Endothelial cell (in vitro differentiated cells): ENCODE data around the gene TMEM135. TPM values are rescaled to one million over a fixed set of nuclear protein-coding genes. Genes with fewer than 3 reads are reported as not detected.
A peak's percentile ranks its signal among the peaks of the same experiment; 100 is the strongest.

Experiments used
- DNase-seq: peaks from one replicate; pipeline ENCODE4 v3.0.0; 2021; ENCODE audit warnings: low spot score
- H3K27ac Mint-ChIP-seq: one replicate; pipeline ENCODE4 v1.8.0; 2021; ENCODE audit warnings: mixed read lengths, inconsistent platforms; ENCODE audit not compliant: unreplicated experiment
- H3K27me3 Mint-ChIP-seq: one replicate; pipeline ENCODE4 v1.8.0; 2021; ENCODE audit warnings: mild to moderate bottlenecking, moderate library complexity, mixed read lengths, inconsistent platforms; ENCODE audit not compliant: unreplicated experiment
- H3K36me3 Mint-ChIP-seq: one replicate; pipeline ENCODE4 v1.8.0; 2021; ENCODE audit warnings: mild to moderate bottlenecking, low read depth, mixed read lengths, inconsistent platforms; ENCODE audit not compliant: unreplicated experiment
- H3K4me1 Mint-ChIP-seq: one replicate; pipeline ENCODE4 v1.8.0; 2021; ENCODE audit warnings: mild to moderate bottlenecking, mixed read lengths, inconsistent platforms; ENCODE audit not compliant: unreplicated experiment
- H3K4me3 Mint-ChIP-seq: one replicate; pipeline ENCODE4 v1.8.0; 2021; ENCODE audit warnings: mild to moderate bottlenecking, mixed read lengths, inconsistent platforms; ENCODE audit not compliant: unreplicated experiment
- H3K9me3 Mint-ChIP-seq: one replicate; pipeline ENCODE4 v1.8.0; 2021; ENCODE audit warnings: mixed read lengths, inconsistent platforms; ENCODE audit not compliant: unreplicated experiment
- total RNA-seq: library from RNA; stranded (reverse); fragmentation: NEBNext Ultra II Directional; extraction: Animal tissue kit (Norgen Biotek cat#: 25700); gene quantifications from one replicate; pipeline ENCODE4 v1.2.1, GENCODE V29; 2021; ENCODE audit not compliant: unreplicated experiment
- TF ChIP-seq, protein P1 (sequence below): fragments of 200-600 bp; sonication (generic); IDR thresholded peaks from one replicate; pipeline ENCODE4 v1.5.0; 2021; ENCODE audit warnings: antibody characterized with exemption; ENCODE audit not compliant: unreplicated experiment

The TMEM135 gene
- total RNA-seq, 1 donor from 2014 or later: 49.7 TPM

DNA sequence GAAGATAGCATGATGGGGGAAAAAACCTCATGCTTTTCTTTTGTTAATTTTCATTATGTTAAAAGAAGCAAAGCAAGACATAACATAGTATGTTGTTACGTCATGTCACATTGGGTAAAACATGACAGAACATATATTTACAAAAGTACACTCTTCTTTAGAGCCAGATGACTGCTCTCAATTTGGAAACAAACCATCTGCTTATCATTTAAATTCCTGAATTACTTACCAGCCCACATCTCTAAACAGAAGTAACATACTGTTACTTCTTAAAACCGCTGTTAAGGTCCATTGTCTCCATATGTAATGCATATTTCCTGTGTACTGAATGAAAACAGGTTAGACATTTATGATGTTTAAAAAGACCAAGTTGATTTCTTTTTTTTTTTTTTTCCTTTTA, 100.0 kb downstream of the TMEM135 start:
- Mint-ChIP-seq H3K4me1 (peaks cover 8% of the 10 kb centered on the region), H3K9me3 (peaks cover 4% of the 10 kb centered on the region), H3K4me3 (no peak overlapping the region), H3K27ac (no peak overlapping the region), H3K27me3 (no peaks in the 10 kb centered on the region), H3K36me3 (peaks cover 13% of the 10 kb centered on the region)
- no peak for DNase-seq
- TF ChIP-seq, protein P1, sequence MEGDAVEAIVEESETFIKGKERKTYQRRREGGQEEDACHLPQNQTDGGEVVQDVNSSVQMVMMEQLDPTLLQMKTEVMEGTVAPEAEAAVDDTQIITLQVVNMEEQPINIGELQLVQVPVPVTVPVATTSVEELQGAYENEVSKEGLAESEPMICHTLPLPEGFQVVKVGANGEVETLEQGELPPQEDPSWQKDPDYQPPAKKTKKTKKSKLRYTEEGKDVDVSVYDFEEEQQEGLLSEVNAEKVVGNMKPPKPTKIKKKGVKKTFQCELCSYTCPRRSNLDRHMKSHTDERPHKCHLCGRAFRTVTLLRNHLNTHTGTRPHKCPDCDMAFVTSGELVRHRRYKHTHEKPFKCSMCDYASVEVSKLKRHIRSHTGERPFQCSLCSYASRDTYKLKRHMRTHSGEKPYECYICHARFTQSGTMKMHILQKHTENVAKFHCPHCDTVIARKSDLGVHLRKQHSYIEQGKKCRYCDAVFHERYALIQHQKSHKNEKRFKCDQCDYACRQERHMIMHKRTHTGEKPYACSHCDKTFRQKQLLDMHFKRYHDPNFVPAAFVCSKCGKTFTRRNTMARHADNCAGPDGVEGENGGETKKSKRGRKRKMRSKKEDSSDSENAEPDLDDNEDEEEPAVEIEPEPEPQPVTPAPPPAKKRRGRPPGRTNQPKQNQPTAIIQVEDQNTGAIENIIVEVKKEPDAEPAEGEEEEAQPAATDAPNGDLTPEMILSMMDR: no peak

DNA sequence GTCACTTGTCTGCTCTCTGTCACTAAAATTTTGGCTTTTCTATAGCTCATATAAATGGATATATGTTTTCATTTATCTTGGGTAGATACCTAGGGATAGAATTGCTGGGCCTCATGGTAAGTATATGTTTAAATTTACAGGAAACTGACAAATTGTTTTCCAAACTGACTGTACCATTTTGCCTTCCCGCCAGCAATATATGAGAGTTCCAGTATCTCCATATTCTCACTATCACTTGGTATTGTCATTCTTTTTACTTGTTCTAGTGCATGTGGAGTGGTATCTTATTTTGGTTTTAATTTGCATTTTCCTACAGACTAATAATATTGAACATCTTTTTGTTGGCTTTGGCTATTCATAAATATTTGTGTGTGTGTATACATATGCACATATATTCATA, 101.7 kb downstream of the TMEM135 start:
- Mint-ChIP-seq H3K4me1 (peaks cover 14% of the 10 kb centered on the region), H3K9me3 (peaks cover 4% of the 10 kb centered on the region), H3K27me3 (no peaks in the 10 kb centered on the region), H3K4me3 (no peak overlapping the region), H3K36me3 (peaks cover 13% of the 10 kb centered on the region), H3K27ac (no peak overlapping the region)
- no peak for DNase-seq
- TF ChIP-seq, protein P1: no peak

DNA sequence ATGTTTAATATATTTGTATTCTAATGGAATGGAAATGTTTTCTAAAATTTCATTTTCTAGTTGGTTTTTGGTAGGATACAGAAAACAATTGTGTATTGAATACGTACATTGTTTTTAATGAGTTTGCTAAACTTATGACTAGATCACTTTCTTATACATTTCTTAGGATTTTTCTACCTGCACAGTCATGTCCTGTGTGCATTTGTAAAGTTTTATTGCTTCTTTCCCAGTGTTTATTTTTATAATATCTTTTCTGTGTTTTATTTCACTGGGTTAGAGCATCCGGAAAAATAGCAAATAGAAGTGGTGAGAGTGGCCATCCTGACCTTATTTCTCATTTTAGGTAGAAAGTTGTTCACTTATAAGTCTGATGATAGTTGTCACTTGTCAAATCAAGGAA, 103.6 kb downstream of the TMEM135 start:
- H3K27me3 Mint-ChIP-seq: no peaks in the 10 kb centered on the region
- no peak for DNase-seq
- no peak overlapping the region for H3K27ac Mint-ChIP-seq
- TF ChIP-seq, protein P1: no peak
- peaks cover 4% of the 10 kb centered on the region for H3K9me3 Mint-ChIP-seq
- peaks cover 13% of the 10 kb centered on the region for H3K36me3 Mint-ChIP-seq
- peaks cover 14% of the 10 kb centered on the region for H3K4me1 Mint-ChIP-seq
- H3K4me3 Mint-ChIP-seq: no peak overlapping the region

- H3K27me3 Mint-ChIP-seq: no peaks in the 10 kb centered on the region
- no peak overlapping the region for H3K27ac Mint-ChIP-seq
- H3K4me3 Mint-ChIP-seq: no peak overlapping the region
- TF ChIP-seq, protein P1: no peak
- DNase-seq: no peak
- H3K9me3 Mint-ChIP-seq: peaks cover 4% of the 10 kb centered on the region
- peaks cover 13% of the 10 kb centered on the region for H3K36me3 Mint-ChIP-seq
- peaks cover 14% of the 10 kb centered on the region for H3K4me1 Mint-ChIP-seq
These were observed 104.3 kb downstream of the TMEM135 start for GRCh38 chr11:87141980-87142514.

DNA sequence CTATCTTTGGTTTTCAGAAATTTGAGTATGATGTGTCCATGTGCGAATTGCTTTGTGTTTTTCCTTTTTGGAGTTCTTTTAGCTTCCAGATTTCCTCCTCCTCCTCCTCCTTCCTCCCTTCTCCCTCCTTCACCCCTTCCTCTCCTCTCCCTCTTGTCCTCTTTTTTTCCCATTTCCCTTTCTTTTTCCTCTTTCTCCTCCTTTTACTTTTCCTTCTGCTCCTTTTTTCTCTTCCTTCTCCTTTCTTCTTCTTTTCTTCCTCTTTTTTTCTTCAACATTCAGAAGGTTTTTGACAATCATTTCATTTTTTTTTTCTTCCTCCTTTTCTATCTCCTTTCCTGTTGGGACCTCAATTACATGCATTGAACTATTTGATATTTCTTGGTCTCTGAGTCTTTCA, 104.9 kb downstream of the TMEM135 start:
- Mint-ChIP-seq H3K36me3 (peaks cover 13% of the 10 kb centered on the region), H3K27me3 (no peaks in the 10 kb centered on the region), H3K4me3 (no peak overlapping the region), H3K9me3 (peaks cover 4% of the 10 kb centered on the region), H3K27ac (peak overlapping the region; percentile 1), H3K4me1 (peaks cover 13% of the 10 kb centered on the region)
- no peak for DNase-seq
- TF ChIP-seq, protein P1: no peak
